Hepatocyte (in vitro differentiated cells): ENCODE results near the gene SLC9A1. TPM values are rescaled to one million over a fixed set of nuclear protein-coding genes. Genes with fewer than 3 reads are reported as not detected.

Source experiments
- DNase-seq: peaks from one replicate; pipeline ENCODE4 v3.0.0-alpha.2; 2016; ENCODE audit warnings: low spot score
- H2AFZ ChIP-seq: fragments of 200-600 bp; sonication (generic); 2 replicates; pipeline ENCODE4 v1.6.0; 2016; ENCODE audit warnings: antibody characterized with exemption, mild to moderate bottlenecking
- H3K27ac ChIP-seq: fragments of 200-600 bp; sonication (generic); 2 replicates; pipeline ENCODE4 v1.5.1; 2016; ENCODE audit warnings: mild to moderate bottlenecking
- H3K27me3 ChIP-seq: fragments of 200-600 bp; sonication (generic); 2 replicates; pipeline ENCODE4 v1.6.1; 2016
- H3K36me3 ChIP-seq: fragments of 200-600 bp; sonication (generic); replicated peaks from 2 replicates; pipeline ENCODE4 v1.5.1; 2016; ENCODE audit warnings: low read depth; ENCODE audit not compliant: insufficient read depth
- H3K4me1 ChIP-seq: fragments of 200-600 bp; sonication (generic); 2 replicates; pipeline ENCODE4 v1.5.1; 2016; ENCODE audit warnings: mild to moderate bottlenecking, moderate library complexity; ENCODE audit not compliant: insufficient read depth
- H3K4me2 ChIP-seq: fragments of 200-600 bp; sonication (generic); 2 replicates; pipeline ENCODE4 v1.6.0; 2016
- H3K4me3 ChIP-seq: fragments of 200-600 bp; sonication (generic); 2 replicates; pipeline ENCODE4 v1.5.1; 2016; ENCODE audit warnings: mild to moderate bottlenecking
- H3K79me2 ChIP-seq: fragments of 200-600 bp; sonication (generic); 2 replicates; pipeline ENCODE4 v1.6.0; 2017; ENCODE audit warnings: mild to moderate bottlenecking
- H3K9me2 ChIP-seq: fragments of 200-600 bp; sonication (generic); replicated peaks from 2 replicates; pipeline ENCODE4 v1.6.0; 2017; ENCODE audit warnings: mild to moderate bottlenecking; ENCODE audit not compliant: insufficient read depth
- H3K9me3 ChIP-seq: fragments of 200-600 bp; sonication (generic); 2 replicates; pipeline ENCODE4 v1.5.1; 2016; ENCODE audit warnings: low read depth, mild to moderate bottlenecking
- H4K20me1 ChIP-seq: fragments of 200-600 bp; sonication (generic); 2 replicates; pipeline ENCODE4 v1.6.0; 2016; ENCODE audit warnings: mild to moderate bottlenecking; ENCODE audit not compliant: insufficient read depth, poor library complexity, severe bottlenecking
- CTCF ChIP-seq: fragments of 200-600 bp; sonication (generic); IDR thresholded peaks from 2 replicates; pipeline ENCODE4 v1.5.1; 2016; ENCODE audit warnings: antibody characterized with exemption, mild to moderate bottlenecking; ENCODE audit not compliant: poor library complexity
- EZH2 ChIP-seq: fragments of 200-600 bp; sonication (generic); IDR thresholded peaks from 2 replicates; pipeline ENCODE4 v1.6.1; 2016; ENCODE audit warnings: antibody characterized with exemption, mild to moderate bottlenecking, borderline replicate concordance
- EZH2phosphoT487 ChIP-seq: fragments of 200-600 bp; sonication (generic); IDR thresholded peaks from one replicate; pipeline ENCODE4 v1.6.1; 2018; ENCODE audit warnings: antibody characterized with exemption, mild to moderate bottlenecking, low read depth, moderate library complexity; ENCODE audit not compliant: unreplicated experiment, severe bottlenecking
- WGBS: methylation state at CpG from one replicate; pipeline ENCODE4 v1.1.6; 2016; ENCODE audit warnings: low lambda C conversion rate; ENCODE audit errors: missing lambda C conversion rate; 5-methylcytosine and 5-hydroxymethylcytosine counted together
- polyA plus RNA-seq: library from polyadenylated mRNA; unstranded; fragments of >200 nt; fragmentation: Nextera tagmentation; extraction: Ambion mirVana; gene quantifications from 2 replicates; pipeline ENCODE4 v1.2.1, GENCODE V29; 2016
- total RNA-seq: library from RNA; depleted of rRNA; stranded (reverse); fragments of >200 nt; gene quantifications from 2 replicates; pipeline ENCODE4 v1.2.3, GENCODE V29; 2014

Gene SLC9A1
- total and polyA plus RNA-seq, 2 experiments from 2014 or later: 13.3 to 31.3 TPM

- H3K4me2 ChIP-seq: no peak overlapping the region
- H3K27me3 ChIP-seq: no peaks in the 10 kb centered on the region
- TF ChIP-seq CTCF (no peak), EZH2phosphoT487 (no peak), EZH2 (no peak)
- H3K27ac ChIP-seq: no peak overlapping the region
- no peak overlapping the region for H2AFZ ChIP-seq
- 25% methylated on average over 8 of the region's 8 CpGs for WGBS
- H4K20me1 ChIP-seq: no peaks in the 10 kb centered on the region
- H3K9me2 ChIP-seq: no peaks in the 10 kb centered on the region
- no peaks in the 10 kb centered on the region for H3K4me1 ChIP-seq
- H3K79me2 ChIP-seq: no peaks in the 10 kb centered on the region
- H3K4me3 ChIP-seq: no peak overlapping the region
- H3K9me3 ChIP-seq: no peaks in the 10 kb centered on the region
- H3K36me3 ChIP-seq: no peaks in the 10 kb centered on the region
- DNase-seq: peak; percentile 71
These were observed 83.9 kb downstream of the SLC9A1 start for GRCh38 chr1:27071049-27071416.

- no peak overlapping the region for H3K4me3 ChIP-seq
These were observed 84.4 kb downstream of the SLC9A1 start for GRCh38 chr1:27070390-27071048.

GRCh38 chr1:27068922-27069321, 86.0 kb downstream of the SLC9A1 start:
- Histone ChIP-seq H3K79me2 (no peaks in the 10 kb centered on the region), H3K27me3 (no peaks in the 10 kb centered on the region), H3K36me3 (no peaks in the 10 kb centered on the region), H2AFZ (no peak overlapping the region), H3K9me3 (no peaks in the 10 kb centered on the region), H3K9me2 (no peaks in the 10 kb centered on the region), H3K27ac (no peak overlapping the region), H4K20me1 (no peaks in the 10 kb centered on the region), H3K4me1 (no peaks in the 10 kb centered on the region), H3K4me2 (no peak overlapping the region), H3K4me3 (no peak overlapping the region)
- DNase-seq: no peak
- TF ChIP-seq CTCF (no peak), EZH2 (no peak), EZH2phosphoT487 (no peak)
- 95% methylated on average over 4 of the region's 4 CpGs for WGBS

More at GRCh38 chr1:27070390-27071048, 84.4 kb downstream of the SLC9A1 start:
- Histone ChIP-seq H3K79me2 (no peaks in the 10 kb centered on the region), H4K20me1 (no peaks in the 10 kb centered on the region), H3K27ac (no peak overlapping the region), H3K36me3 (no peaks in the 10 kb centered on the region), H3K9me2 (no peaks in the 10 kb centered on the region), H3K4me2 (no peak overlapping the region), H2AFZ (no peak overlapping the region), H3K27me3 (no peaks in the 10 kb centered on the region), H3K9me3 (no peaks in the 10 kb centered on the region), H3K4me1 (no peaks in the 10 kb centered on the region)
- TF ChIP-seq CTCF: no peak
- TF ChIP-seq EZH2phosphoT487: no peak
- TF ChIP-seq EZH2: no peak
- no peak for DNase-seq
- WGBS: 75% methylated on average over 12 of the region's 12 CpGs
